K562 (cell line): ENCODE data around the gene TNFAIP3. TPM values are rescaled to one million over a fixed set of nuclear protein-coding genes. Genes with fewer than 3 reads are reported as not detected.

ENCODE experiments used
- CEBPZ ChIP-seq: fragments of 150-350 bp; IDR thresholded peaks from 2 replicates; pipeline ENCODE4 v1.6.1; 2014; ENCODE audit warnings: low read depth, mild to moderate bottlenecking, low read length, borderline replicate concordance
- MLLT1 ChIP-seq, 2 experiments: fragments of 450-650 bp; IDR thresholded peaks; 2 replicates each; pipeline ENCODE4 v1.6.1; 2016
- ZNF395 ChIP-seq: fragments of 200-800 bp; sonication (Bioruptor generic); IDR thresholded peaks from 2 replicates; pipeline ENCODE4 v1.6.1; 2017; ENCODE audit warnings: missing genetic modification characterization, missing compliant biosample characterization
- polyA plus RNA-seq, 8 experiments: library from polyadenylated mRNA; depleted of rRNA in 4 of 8; stranded (reverse) in 5 of 8; unstranded in 3 of 8; fragments of >200 nt; fragmentation: Nextera tagmentation in 2 of 8; fragmentation: Illumina TruSeq in 1 of 8; extraction: Ambion mirVana in 2 of 8; extraction: Trizol in 1 of 8; gene quantifications; 2 replicates each; pipeline versions ENCODE4 v1.2.1 to v1.2.3, GENCODE V29; 2011 to 2014; ENCODE audit warnings: inconsistent platforms in 1 of 8, missing spikeins in 1 of 8
- total RNA-seq, 7 experiments: library from RNA; depleted of rRNA in 6 of 7; stranded (reverse); fragments of >200 nt in 6 of 7; fragmentation: Illumina TruSeq in 2 of 7; extraction: Trizol in 2 of 7; gene quantifications; 2 replicates each; pipeline versions ENCODE4 v1.2.1 to v1.2.3, GENCODE V29; 2011 to 2021; ENCODE audit warnings: low replicate concordance in 1 of 7

TNFAIP3 gene
- total and polyA plus RNA-seq, 9 of the 15 experiments (the other 6 are each of a cell fraction or from before 2014, with no cell fraction given) = 0.79 to 17.0 (median 6.4) TPM

- TF ChIP-seq CEBPZ = no peak
- TF ChIP-seq ZNF395 (CRISPR knock-in tag) = no peak
- TF ChIP-seq MLLT1 (IDR thresholded peaks at IDR 0.05) = 0 out of 4 replicates have a peak, but pooled peaks of 1 of the 2 experiments have one; percentile 60
These were observed 838 bp downstream of the TNFAIP3 start (continued) for GRCh38 chr6:137867685-137868509.
